ENCODE data around the gene NDUFS4. TPM values are rescaled to one million over a fixed set of nuclear protein-coding genes. Genes with fewer than 3 reads are reported as not detected.

NDUFS4 gene
- total RNA-seq, 6 donors from 2014 or later, result 19.9 to 68.5 (median 51.5) TPM

GRCh38 chr5:53569453-53569852 is 9.0 kb downstream of the NDUFS4 start:
- 17 to 36% methylated on average over 4 of the region's 4 CpGs for WGBS, 2 donors
- no peak overlapping the region for H3K4me3 ChIP-seq
- H3K4me1 ChIP-seq, result peaks cover 0 to 10% (median 4%) of the 10 kb centered on the region in 4 donors
- H3K27ac ChIP-seq, result no peak overlapping the region
- no peaks in the 10 kb centered on the region for H3K36me3 ChIP-seq
- H3K9me3 ChIP-seq, result no peaks in the 10 kb centered on the region
- no peak for TF ChIP-seq POLR2A (IDR thresholded peaks at IDR 0.05)
- no peak for TF ChIP-seq CTCF (IDR thresholded peaks at IDR 0.05)
- DNase-seq (no peak), ATAC-seq (ENCODE audit: low FRiP score in 2 of 2) (no peak)
- no peaks in the 10 kb centered on the region for H3K27me3 ChIP-seq

DNA sequence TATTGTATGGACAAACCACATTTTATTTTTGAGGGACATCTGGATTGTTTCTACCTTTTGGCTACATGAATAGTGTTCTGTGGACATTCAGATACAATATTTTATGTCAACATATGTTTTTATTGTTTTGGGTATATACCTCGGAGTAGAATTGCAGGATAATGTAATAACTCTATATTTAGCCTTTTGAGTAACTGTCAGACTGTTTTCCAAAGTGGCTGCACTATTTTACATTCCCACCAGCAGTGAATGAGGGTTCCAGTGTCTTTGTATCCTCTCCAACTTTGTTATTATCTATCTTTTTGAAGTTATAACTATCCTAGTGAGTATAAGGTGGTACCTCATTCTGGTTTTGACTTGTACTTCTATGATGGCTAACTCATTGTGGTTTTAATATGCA is 11.0 kb downstream of the NDUFS4 start:
- no peak for DNase-seq
- H3K27me3 ChIP-seq, result no peaks in the 10 kb centered on the region
- TF ChIP-seq CTCF (IDR thresholded peaks at IDR 0.05) (no peak), EP300 (IDR thresholded peaks at IDR 0.05) (no peak)
- peaks cover 0 to 7% (median 5%) of the 10 kb centered on the region in 4 donors for H3K4me1 ChIP-seq
- H3K27ac ChIP-seq, result no peak overlapping the region
- H3K36me3 ChIP-seq, result no peaks in the 10 kb centered on the region
- no peaks in the 10 kb centered on the region for H3K9me3 ChIP-seq
- no peak for ATAC-seq (ENCODE audit: low FRiP score in 2 of 2)
- 57 to 79% methylated on average over 1 of the region's 1 CpG for WGBS, 2 donors
- no peak overlapping the region for H3K4me3 ChIP-seq

DNA sequence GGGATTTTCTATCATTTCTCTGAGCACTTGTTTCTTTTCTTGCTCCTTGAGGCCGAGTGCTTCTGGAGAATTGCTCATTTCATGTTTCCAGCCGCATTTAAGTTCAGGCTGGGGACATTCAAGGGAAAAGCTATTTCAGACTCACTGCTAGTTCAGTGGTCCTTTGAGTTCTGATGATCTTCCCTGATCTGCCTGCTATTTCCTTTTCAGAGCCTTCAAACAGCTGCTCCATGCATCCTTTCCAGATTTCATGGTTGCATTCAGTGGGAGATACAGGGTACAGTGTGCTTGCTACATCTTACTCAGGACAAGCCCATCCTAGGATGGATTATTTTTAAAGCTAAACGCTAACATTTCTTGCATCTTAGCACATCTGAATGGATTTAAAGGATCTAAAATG is 14.7 kb downstream of the NDUFS4 start:
- Histone ChIP-seq H3K4me3 (no peak overlapping the region), H3K4me1 (peaks cover 0 to 9% (median 6%) of the 10 kb centered on the region in 4 donors), H3K27ac (no peak overlapping the region), H3K36me3 (no peaks in the 10 kb centered on the region), H3K9me3 (no peaks in the 10 kb centered on the region), H3K27me3 (no peaks in the 10 kb centered on the region)
- ATAC-seq (ENCODE audit: low FRiP score in 2 of 2), result no peak
- DNase-seq, result no peak
- TF ChIP-seq EP300 (IDR thresholded peaks at IDR 0.05) (no peak), POLR2AphosphoS5 (IDR thresholded peaks at IDR 0.05) (no peak), CTCF (IDR thresholded peaks at IDR 0.05) (no peak), POLR2A (IDR thresholded peaks at IDR 0.05) (no peak)
- 78 to 95% methylated on average over 3 of the region's 3 CpGs for WGBS, 2 donors

DNA sequence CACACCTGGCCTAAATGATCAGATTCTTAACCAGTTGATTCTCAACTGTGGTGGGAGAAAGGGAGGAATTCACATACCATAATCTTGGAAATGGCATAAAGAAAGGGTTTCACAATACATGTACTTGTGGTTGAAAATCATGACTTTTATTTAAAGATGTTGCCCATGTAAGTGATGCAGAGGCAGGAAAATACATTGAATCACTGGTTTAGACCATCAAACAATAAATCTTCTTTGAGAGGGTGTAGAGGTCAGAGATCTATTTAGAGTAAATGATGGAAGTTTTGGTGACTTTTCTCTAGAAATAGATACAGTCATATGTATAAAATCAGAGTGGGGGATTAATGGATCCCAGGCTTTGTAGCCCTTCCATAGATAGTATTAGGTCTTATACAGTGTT is 15.4 kb downstream of the NDUFS4 start:
- Histone ChIP-seq H3K27ac (no peak overlapping the region), H3K36me3 (no peaks in the 10 kb centered on the region), H3K4me3 (no peak overlapping the region), H3K4me1 (peaks cover 0 to 9% (median 6%) of the 10 kb centered on the region in 4 donors), H3K27me3 (no peaks in the 10 kb centered on the region), H3K9me3 (no peaks in the 10 kb centered on the region)
- no peak for ATAC-seq (ENCODE audit: low FRiP score in 2 of 2)
- no peak for DNase-seq
- TF ChIP-seq POLR2AphosphoS5 (IDR thresholded peaks at IDR 0.05) (no peak), CTCF (IDR thresholded peaks at IDR 0.05) (no peak), POLR2A (IDR thresholded peaks at IDR 0.05) (no peak), EP300 (IDR thresholded peaks at IDR 0.05) (no peak)

- DNase-seq (no peak), ATAC-seq (ENCODE audit: low FRiP score in 2 of 2) (no peak)
- no peak for TF ChIP-seq CTCF (IDR thresholded peaks at IDR 0.05)
- TF ChIP-seq POLR2A (IDR thresholded peaks at IDR 0.05), result no peak
- no peak for TF ChIP-seq POLR2AphosphoS5 (IDR thresholded peaks at IDR 0.05)
- no peak for TF ChIP-seq EP300 (IDR thresholded peaks at IDR 0.05)
- 66 to 73% methylated on average over 2 of the region's 2 CpGs for WGBS, 2 donors
- H3K36me3 ChIP-seq, result no peaks in the 10 kb centered on the region
- H3K4me1 ChIP-seq, result peaks cover 0 to 12% (median 6%) of the 10 kb centered on the region in 4 donors
- H3K27ac ChIP-seq, result no peak overlapping the region
- H3K27me3 ChIP-seq, result no peaks in the 10 kb centered on the region
- H3K4me3 ChIP-seq, result no peak overlapping the region
- H3K9me3 ChIP-seq, result no peaks in the 10 kb centered on the region
These were observed 16.2 kb downstream of the NDUFS4 start for GRCh38 chr5:53576674-53577073.

Data from upper lobe of left lung (tissue), 6 donors.